Liver (tissue), 3 donors: Measurements from ENCODE around the gene OR56B1.
"Not testable (repeated sequence)": the region's sequence is repeated elsewhere in the genome, so short reads cannot be mapped to it uniquely, and the experiment has no call there.

Source experiments
- FOXA1 ChIP-seq: IDR thresholded peaks from 2 replicates; pipeline ENCODE4 v1.6.1; 2016; ENCODE audit warnings: antibody characterized with exemption
- HNF4A ChIP-seq, 2 donors: conservative IDR thresholded peaks; 2 replicates each; pipeline ENCODE4 v1.6.1; 2016; ENCODE audit warnings: antibody characterized with exemption in 2 of 2, mild to moderate bottlenecking in 2 of 2
- JUND ChIP-seq, 2 donors: IDR thresholded peaks; 2 replicates each; pipeline ENCODE4 v1.6.1; 2016; ENCODE audit warnings: antibody characterized with exemption in 2 of 2
- NR2F2 ChIP-seq: IDR thresholded peaks from 2 replicates; pipeline ENCODE4 v1.6.1; 2016; ENCODE audit warnings: antibody characterized with exemption
- RAD21 ChIP-seq, 2 donors: IDR thresholded peaks; 2 replicates each; pipeline ENCODE4 v1.6.1; 2016; ENCODE audit warnings: antibody characterized with exemption in 2 of 2, mild to moderate bottlenecking in 2 of 2
- REST ChIP-seq: IDR thresholded peaks from 2 replicates; pipeline ENCODE4 v1.6.1; 2016; ENCODE audit warnings: antibody characterized with exemption, mild to moderate bottlenecking
- RXRA ChIP-seq, 2 donors: IDR thresholded peaks; 2 replicates each; pipeline ENCODE4 v1.6.1; 2017 to 2018; ENCODE audit warnings: antibody characterized with exemption in 2 of 2, mild to moderate bottlenecking in 1 of 2
- TAF1 ChIP-seq: conservative IDR thresholded peaks from 2 replicates; pipeline ENCODE4 v1.6.1; 2016; ENCODE audit warnings: antibody characterized with exemption, mild to moderate bottlenecking
- YY1 ChIP-seq: IDR thresholded peaks from 2 replicates; pipeline ENCODE4 v1.6.1; 2016; ENCODE audit warnings: antibody characterized with exemption, mild to moderate bottlenecking
- TF ChIP-seq, protein P1 (sequence below): fragments of 150-350 bp; IDR thresholded peaks from 2 replicates; pipeline ENCODE4 v1.5.1; 2017; ENCODE audit warnings: improper control_type of control experiment, low read depth, low read length; ENCODE audit not compliant: missing input control
- TF ChIP-seq, protein P2 (sequence below): IDR thresholded peaks from 2 replicates; pipeline ENCODE4 v1.6.1; 2016; ENCODE audit warnings: antibody characterized with exemption
- TF ChIP-seq, protein P3 (sequence below): IDR thresholded peaks from 2 replicates; pipeline ENCODE4 v1.6.1; 2016; ENCODE audit warnings: antibody characterized with exemption
- donor health status: healthy.
- donor health status: healthy.

DNA sequence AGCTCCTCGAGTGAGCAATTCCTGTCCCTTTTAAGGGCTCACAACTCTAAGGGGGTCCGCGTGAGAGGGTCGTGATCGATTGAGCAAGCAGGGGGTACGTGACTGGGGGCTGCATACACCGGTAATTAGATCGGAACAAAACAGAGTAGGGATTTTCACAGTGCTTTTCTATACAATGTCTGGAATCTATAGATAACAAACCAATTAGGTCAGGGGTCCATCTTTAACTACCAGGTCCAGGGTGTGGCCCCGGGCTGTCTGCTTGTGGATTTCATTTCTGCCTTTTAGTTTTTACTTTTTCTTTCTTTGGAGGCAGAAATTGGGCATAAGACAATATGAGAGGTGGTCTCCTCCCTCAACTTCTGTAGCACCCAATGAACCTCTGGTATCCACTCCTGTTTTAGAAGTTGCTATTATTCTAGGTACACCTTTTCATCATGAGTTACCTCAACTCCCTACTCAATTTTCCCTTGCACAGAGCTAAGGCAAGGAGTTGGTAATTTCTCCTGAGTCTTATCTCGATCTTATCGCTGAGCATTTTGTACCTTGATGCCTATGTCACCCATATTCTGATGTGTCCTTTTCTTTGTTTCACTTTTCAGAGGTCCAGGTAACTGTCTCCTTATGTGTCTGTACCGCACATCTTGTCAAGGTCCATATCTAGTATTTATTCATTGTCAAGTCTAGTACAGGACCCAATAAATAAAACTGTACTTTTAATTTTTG lies 44.8 kb upstream of the OR56B1 start:
- TF ChIP-seq NR2F2; REST; FOXA1; JUND (IDR thresholded peaks at IDR 0.05); TAF1; RAD21 (IDR thresholded peaks at IDR 0.05); HNF4A (conservative IDR thresholded peaks at IDR 0.05); RXRA (IDR thresholded peaks at IDR 0.05); YY1: not testable (repeated sequence)
- TF ChIP-seq, protein P1, sequence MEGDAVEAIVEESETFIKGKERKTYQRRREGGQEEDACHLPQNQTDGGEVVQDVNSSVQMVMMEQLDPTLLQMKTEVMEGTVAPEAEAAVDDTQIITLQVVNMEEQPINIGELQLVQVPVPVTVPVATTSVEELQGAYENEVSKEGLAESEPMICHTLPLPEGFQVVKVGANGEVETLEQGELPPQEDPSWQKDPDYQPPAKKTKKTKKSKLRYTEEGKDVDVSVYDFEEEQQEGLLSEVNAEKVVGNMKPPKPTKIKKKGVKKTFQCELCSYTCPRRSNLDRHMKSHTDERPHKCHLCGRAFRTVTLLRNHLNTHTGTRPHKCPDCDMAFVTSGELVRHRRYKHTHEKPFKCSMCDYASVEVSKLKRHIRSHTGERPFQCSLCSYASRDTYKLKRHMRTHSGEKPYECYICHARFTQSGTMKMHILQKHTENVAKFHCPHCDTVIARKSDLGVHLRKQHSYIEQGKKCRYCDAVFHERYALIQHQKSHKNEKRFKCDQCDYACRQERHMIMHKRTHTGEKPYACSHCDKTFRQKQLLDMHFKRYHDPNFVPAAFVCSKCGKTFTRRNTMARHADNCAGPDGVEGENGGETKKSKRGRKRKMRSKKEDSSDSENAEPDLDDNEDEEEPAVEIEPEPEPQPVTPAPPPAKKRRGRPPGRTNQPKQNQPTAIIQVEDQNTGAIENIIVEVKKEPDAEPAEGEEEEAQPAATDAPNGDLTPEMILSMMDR, result not testable (repeated sequence)
- TF ChIP-seq, protein P2, sequence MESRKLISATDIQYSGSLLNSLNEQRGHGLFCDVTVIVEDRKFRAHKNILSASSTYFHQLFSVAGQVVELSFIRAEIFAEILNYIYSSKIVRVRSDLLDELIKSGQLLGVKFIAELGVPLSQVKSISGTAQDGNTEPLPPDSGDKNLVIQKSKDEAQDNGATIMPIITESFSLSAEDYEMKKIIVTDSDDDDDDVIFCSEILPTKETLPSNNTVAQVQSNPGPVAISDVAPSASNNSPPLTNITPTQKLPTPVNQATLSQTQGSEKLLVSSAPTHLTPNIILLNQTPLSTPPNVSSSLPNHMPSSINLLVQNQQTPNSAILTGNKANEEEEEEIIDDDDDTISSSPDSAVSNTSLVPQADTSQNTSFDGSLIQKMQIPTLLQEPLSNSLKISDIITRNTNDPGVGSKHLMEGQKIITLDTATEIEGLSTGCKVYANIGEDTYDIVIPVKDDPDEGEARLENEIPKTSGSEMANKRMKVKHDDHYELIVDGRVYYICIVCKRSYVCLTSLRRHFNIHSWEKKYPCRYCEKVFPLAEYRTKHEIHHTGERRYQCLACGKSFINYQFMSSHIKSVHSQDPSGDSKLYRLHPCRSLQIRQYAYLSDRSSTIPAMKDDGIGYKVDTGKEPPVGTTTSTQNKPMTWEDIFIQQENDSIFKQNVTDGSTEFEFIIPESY, result not testable (repeated sequence)
- TF ChIP-seq, protein P3, sequence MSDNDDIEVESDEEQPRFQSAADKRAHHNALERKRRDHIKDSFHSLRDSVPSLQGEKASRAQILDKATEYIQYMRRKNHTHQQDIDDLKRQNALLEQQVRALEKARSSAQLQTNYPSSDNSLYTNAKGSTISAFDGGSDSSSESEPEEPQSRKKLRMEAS, result not testable (repeated sequence)
